H7 (cell line): Measurements from ENCODE around the gene AGBL4. TPM values are rescaled to one million over a fixed set of nuclear protein-coding genes. Genes with fewer than 3 reads are reported as not detected.

ENCODE experiments used
- DNase-seq: peaks from one replicate; pipeline ENCODE4 v3.0.0; 2012
- H3K27me3 ChIP-seq: 2 replicates; pipeline ENCODE4 v1.6.0; 2011; ENCODE audit warnings: mild to moderate bottlenecking, low read length; ENCODE audit not compliant: control insufficient read depth, insufficient read depth
- H3K36me3 ChIP-seq: replicated peaks from 2 replicates; pipeline ENCODE4 v1.5.1; 2011; ENCODE audit warnings: low read length; ENCODE audit not compliant: control insufficient read depth, insufficient read depth
- H3K4me3 ChIP-seq: 2 replicates; pipeline ENCODE4 v1.5.1; 2011; ENCODE audit warnings: low read depth, mild to moderate bottlenecking, control low read depth, low read length, moderate library complexity; ENCODE audit not compliant: insufficient read depth
- total RNA-seq: library from RNA; depleted of rRNA; stranded (reverse); fragments of >200 nt; shearing (Covaris generic); gene quantifications from 2 replicates; pipeline ENCODE4 v1.2.3, GENCODE V29; 2014

Gene AGBL4
- total RNA-seq, 1 experiment from 2014 or later, result 0.87 TPM

DNA sequence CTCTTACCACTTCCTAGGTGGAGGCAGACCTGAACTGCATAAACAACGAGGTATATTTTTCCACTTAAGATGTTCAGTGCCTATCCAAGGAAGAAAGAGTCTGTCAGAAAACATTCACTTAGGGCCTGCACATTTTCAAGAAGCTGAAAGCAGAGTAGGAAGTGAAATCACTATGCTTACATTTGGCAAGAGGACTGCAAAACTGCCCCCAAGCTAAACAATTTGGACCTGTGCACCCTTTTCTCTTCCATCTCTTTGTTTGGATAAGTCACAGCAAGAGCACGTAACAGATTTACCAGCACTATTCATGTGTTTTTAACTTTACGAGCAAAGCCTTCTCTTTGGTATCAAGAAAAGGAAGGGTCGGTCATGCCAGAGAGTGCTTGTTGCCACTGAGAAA, 1233.9 kb downstream of the AGBL4 start:
- Histone ChIP-seq H3K27me3 (no peaks in the 10 kb centered on the region), H3K36me3 (no peaks in the 10 kb centered on the region), H3K4me3 (no peak overlapping the region)
- no peak for DNase-seq

- no peaks in the 10 kb centered on the region for H3K27me3 ChIP-seq
- H3K4me3 ChIP-seq, result no peak overlapping the region
- no peaks in the 10 kb centered on the region for H3K36me3 ChIP-seq
- DNase-seq, result no peak
These were observed 1237.9 kb downstream of the AGBL4 start for GRCh38 chr1:48785869-48786268.

- DNase-seq, result no peak
- Histone ChIP-seq H3K27me3 (no peaks in the 10 kb centered on the region), H3K4me3 (no peak overlapping the region), H3K36me3 (no peaks in the 10 kb centered on the region)
These were observed 1239.5 kb downstream of the AGBL4 start for GRCh38 chr1:48784301-48784700.

DNA sequence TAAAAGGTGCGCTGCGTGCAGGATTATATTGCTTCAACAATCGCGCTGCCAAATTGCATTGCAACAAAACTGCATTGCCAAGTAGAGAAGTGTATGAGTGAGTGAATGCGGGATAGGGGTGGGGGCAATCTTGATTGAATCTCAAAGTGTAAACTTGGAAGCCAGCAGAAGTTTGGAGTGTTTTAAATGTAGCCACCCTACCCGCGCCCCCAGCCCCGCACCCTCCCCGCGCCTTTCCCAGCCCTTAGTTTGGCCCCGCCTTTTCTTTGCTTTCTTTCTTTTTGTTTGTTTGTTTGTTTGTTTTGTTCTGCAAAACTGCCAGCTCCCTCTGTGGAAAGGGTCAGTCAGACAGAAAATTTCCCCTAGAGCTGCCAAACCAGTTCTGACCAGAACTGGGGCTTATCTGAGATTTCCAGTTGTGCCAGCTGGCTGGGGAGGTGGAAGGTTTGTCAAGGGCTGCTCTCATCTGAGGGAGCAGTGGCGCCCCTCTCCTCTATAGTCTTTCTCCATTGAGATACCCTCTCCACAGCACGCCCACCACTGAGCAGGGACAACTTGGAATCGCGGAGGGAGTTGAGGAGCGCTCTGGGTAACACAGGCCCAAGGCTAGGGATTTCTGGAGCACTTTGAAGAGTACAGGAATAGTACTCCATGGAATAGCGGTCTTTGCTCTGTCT, 1246.4 kb downstream of the AGBL4 start:
- Histone ChIP-seq H3K36me3 (no peaks in the 10 kb centered on the region), H3K27me3 (peaks cover 10% of the 10 kb centered on the region), H3K4me3 (peak overlapping the region; percentile 83)
- DNase-seq, result peak; percentile 62

- DNase-seq, result peak; percentile 94
- H3K27me3 ChIP-seq, result peaks cover 10% of the 10 kb centered on the region
- no peaks in the 10 kb centered on the region for H3K36me3 ChIP-seq
- peak within 1 kb of the TSS; percentile 83 for H3K4me3 ChIP-seq
These were observed 1247.1 kb downstream of the AGBL4 start, which contains the start of gene BEND5 for GRCh38 chr1:48776393-48777218. BEND5 (minus strand) TSS chr1:48776891; CDS start chr1:48776831, 60 bp downstream.

DNA sequence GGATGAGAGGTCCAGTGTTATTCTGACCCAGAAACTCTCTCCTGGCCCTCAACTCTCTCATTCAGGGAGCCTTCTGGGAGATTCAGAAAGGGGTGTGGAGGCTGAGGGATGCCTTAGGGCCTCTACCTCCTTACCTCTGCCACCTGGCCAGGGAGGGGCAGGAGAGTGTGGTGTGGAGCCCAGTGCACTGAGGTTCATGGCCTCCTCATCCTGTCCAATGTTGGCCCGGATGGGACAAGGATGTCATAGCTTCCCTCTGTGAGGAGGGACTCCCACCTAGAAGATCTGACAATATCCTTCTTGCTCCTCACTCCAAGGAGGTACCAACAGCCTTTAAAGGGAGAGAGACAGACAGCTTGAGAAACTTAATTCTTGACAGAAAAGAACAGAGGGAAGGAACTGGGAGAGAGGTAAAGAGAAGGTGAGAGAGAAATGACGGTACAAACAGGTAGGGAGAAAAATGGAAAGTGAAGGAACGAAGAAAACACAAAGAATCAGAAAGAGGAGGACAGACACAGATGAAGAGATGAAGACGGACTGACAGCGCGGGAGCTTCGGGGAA, 1247.8 kb downstream of the AGBL4 start:
- H3K27me3 ChIP-seq, result peaks cover 10% of the 10 kb centered on the region
- H3K4me3 ChIP-seq, result peak overlapping the region; percentile 83
- H3K36me3 ChIP-seq, result no peaks in the 10 kb centered on the region
- DNase-seq, result no peak

- no peak for DNase-seq
These were observed 1250.6 kb downstream of the AGBL4 start for GRCh38 chr1:48773133-48773532.

DNA sequence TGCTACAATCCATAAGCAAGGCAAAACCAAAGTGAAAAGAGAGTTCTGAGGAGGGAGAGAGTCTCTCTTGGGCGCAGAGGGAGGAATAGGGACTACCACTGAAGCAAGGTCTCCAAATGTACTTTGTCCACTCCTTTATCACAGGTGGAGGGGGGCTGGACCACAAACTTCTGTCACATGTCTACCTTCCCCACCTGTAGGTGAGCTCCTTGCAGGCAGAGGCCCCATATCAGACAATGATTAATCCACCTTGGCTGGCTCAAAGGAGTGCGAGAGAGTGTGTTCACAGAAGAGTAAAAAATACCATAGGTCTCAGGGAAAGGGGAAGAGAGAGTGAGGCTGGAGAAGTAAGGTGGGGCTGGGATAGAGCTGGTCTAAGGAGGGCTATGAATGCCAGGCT, 1251.5 kb downstream of the AGBL4 start:
- Histone ChIP-seq H3K27me3 (no peaks in the 10 kb centered on the region; the same call in 1 of the 2 replicates), H3K36me3 (no peaks in the 10 kb centered on the region), H3K4me3 (no peak overlapping the region)
- DNase-seq, result no peak

More at GRCh38 chr1:48773133-48773532, 1250.6 kb downstream of the AGBL4 start:
- H3K36me3 ChIP-seq, result no peaks in the 10 kb centered on the region
- H3K4me3 ChIP-seq, result no peak overlapping the region
- H3K27me3 ChIP-seq, result peaks cover 5% of the 10 kb centered on the region; the same call in 1 of the 2 replicates

DNA sequence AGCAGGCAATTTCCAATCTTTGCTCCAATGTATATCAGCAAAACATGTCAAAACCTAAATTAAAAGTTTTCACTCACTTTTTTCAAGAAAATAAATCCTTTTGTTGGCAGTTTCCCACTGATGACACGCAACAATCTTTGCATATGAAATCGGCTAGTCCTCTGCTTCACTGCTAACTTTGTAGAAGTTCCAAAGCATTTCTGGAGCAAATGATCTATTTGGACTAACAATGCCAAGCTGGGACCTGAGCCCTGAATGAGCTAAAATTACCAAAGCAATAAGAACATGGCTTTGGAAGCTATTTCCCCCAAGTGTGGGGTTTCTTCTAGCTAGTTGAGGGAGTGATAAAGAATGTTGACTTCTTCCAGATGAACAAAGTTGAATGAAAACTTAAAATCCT, 1252.2 kb downstream of the AGBL4 start:
- H3K27me3 ChIP-seq, result no peaks in the 10 kb centered on the region; the same call in 1 of the 2 replicates
- no peaks in the 10 kb centered on the region for H3K36me3 ChIP-seq
- no peak overlapping the region for H3K4me3 ChIP-seq
- no peak for DNase-seq

DNA sequence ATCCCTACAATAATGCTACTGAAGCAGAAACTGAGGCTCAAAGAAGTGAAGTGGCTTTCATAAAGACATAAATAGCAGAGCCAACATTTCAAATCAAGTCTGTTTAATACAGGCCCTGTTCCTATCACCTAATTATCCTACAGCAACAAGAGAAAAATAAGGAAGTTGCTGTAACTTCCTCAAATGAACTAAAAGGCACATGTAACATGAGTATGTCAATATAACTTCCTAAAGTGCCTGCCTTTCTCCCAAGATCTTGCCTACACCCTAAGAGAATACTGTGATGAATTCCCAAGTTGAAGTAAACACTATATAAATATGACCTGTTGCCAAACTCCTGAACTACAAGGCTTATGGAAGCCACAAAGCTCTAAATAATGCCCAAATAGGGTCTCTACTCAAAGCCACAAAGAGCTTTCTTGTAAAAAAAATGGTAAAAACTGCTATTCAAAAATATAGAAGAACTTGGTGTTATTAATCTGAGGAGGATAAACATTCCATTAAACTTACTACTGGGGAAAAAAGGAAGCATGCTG, 1255.7 kb downstream of the AGBL4 start:
- no peak overlapping the region for H3K4me3 ChIP-seq
- H3K36me3 ChIP-seq, result no peaks in the 10 kb centered on the region
- H3K27me3 ChIP-seq, result no peaks in the 10 kb centered on the region
- no peak for DNase-seq

- Histone ChIP-seq H3K4me3 (no peak overlapping the region), H3K27me3 (no peaks in the 10 kb centered on the region), H3K36me3 (no peaks in the 10 kb centered on the region; the same call in 1 of the 2 replicates)
- DNase-seq, result no peak
These were observed 1258.4 kb downstream of the AGBL4 start for GRCh38 chr1:48765335-48765734.

DNA sequence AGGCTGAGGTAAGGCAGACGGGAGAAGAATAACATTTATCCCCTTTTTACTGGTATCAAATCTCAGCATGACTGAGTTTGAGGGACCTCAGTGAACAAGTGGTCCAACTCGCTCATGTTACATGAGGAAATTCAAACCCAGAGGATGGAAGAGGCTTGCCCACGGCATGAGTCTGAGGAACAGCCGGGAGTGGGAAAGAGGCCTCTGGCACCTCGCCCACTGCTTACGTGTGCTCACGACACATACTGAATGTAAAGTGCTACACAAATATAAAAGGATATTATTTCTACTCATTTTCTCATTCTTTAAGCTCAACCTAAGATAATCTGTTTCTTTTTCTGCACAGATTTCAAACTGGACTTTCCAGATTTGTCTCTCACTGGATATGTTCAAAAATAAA, 1261.8 kb downstream of the AGBL4 start:
- no peak for DNase-seq
- Histone ChIP-seq H3K36me3 (peaks cover 5% of the 10 kb centered on the region), H3K4me3 (no peak overlapping the region), H3K27me3 (no peaks in the 10 kb centered on the region)

GRCh38 chr1:48761411-48761810, 1262.3 kb downstream of the AGBL4 start:
- Histone ChIP-seq H3K4me3 (no peak overlapping the region), H3K36me3 (peaks cover 5% of the 10 kb centered on the region), H3K27me3 (no peaks in the 10 kb centered on the region)
- DNase-seq, result no peak

DNA sequence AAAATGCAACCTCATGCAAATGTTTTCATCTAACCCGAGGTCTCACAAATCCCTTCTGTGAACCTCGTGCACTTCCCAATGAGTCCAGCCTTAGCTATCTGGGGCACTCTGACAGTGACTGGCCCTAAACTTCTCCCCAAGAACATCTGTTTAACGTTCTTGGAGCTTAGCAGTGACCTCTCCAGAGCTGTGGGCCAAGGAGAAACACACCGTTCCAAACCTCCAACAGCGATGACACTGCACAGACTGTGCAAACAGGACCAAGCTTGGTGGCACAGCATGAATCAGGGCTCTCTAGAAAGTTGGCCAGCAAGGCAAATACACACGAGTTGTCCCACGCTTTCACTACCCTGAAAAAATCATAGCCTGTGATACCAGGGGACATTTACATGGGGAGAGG, 1262.9 kb downstream of the AGBL4 start:
- Histone ChIP-seq H3K4me3 (no peak overlapping the region), H3K27me3 (no peaks in the 10 kb centered on the region), H3K36me3 (peaks cover 5% of the 10 kb centered on the region)
- DNase-seq, result no peak
